GM12878 (cell line): ENCODE data around the gene EFNB2. TPM values are rescaled to one million over a fixed set of nuclear protein-coding genes. Genes with fewer than 3 reads are reported as not detected.

Experiments
- ATAC-seq: fragments of 200-7000 bp; cut with Tn5 transposase; 3 replicates; pipeline ENCODE4 v1.9.1; 2020; ENCODE audit warnings: mild to moderate bottlenecking, moderate library complexity
- BruUV-seq: library from RNA; stranded (reverse); fragments of 400-500 nt; replicated peaks from 2 replicates; lab custom pipeline; 2021; lab: Mats Ljungman, UMichigan
- CTCF ChIA-PET: fragments of 300-600 bp; sonication (Branson Sonifier 250); formaldehyde crosslinking; extraction: SDS; loops from one replicate; lab custom pipeline; 2021; ENCODE audit warnings: inconsistent platforms; lab: Yijun Ruan, JAX
- POLR2A ChIA-PET: fragments of 350-600 bp; formaldehyde crosslinking; extraction: SDS; loops from one replicate; lab custom pipeline; 2021; ENCODE audit warnings: inconsistent platforms; lab: Charles Lee
- RAD21 ChIA-PET: fragments of 300-600 bp; sonication (Branson Sonifier 250); formaldehyde crosslinking; loops from one replicate; lab custom pipeline; 2023; ENCODE audit warnings: antibody characterized with exemption; ENCODE audit not compliant: unreplicated experiment; lab: Charles Lee
- SMC1A ChIA-PET: fragments of 300-600 bp; sonication (Branson Sonifier 250); formaldehyde crosslinking; loops from one replicate; lab custom pipeline; 2023; ENCODE audit not compliant: unreplicated experiment, uncharacterized antibody; lab: Charles Lee
- DNase-seq: peaks from one replicate; pipeline ENCODE4 v3.0.0-alpha.2; 2011; ENCODE audit warnings: low read depth, low spot score
- FAIRE-seq: peaks from 3 replicates; lab custom pipeline; 2011; peaks lifted over from hg19 to GRCh38; lab: Jason Lieb, UNC
- H2AFZ ChIP-seq: 2 replicates; pipeline ENCODE4 v1.6.0; 2011; ENCODE audit warnings: low read depth, low read length, control low read depth; ENCODE audit not compliant: control insufficient read depth
- H3K27ac ChIP-seq: 2 replicates; pipeline ENCODE4 v1.5.1; 2011; ENCODE audit warnings: control low read depth; ENCODE audit not compliant: control insufficient read depth, insufficient read depth
- H3K27me3 ChIP-seq, 2 experiments: replicated peaks in 1 of 2; 2 replicates each; pipeline versions ENCODE4 v1.6.0 to v1.6.1; 2011; ENCODE audit warnings: low read length in 1 of 2; ENCODE audit not compliant: control insufficient read depth in 2 of 2, insufficient read depth in 2 of 2
- H3K36me3 ChIP-seq, 2 experiments: 2 replicates each; pipeline ENCODE4 v1.5.1; 2011; ENCODE audit warnings: low read length in 1 of 2; ENCODE audit not compliant: control insufficient read depth in 2 of 2, insufficient read depth in 2 of 2
- H3K4me1 ChIP-seq: 2 replicates; pipeline ENCODE4 v1.6.1; 2011; ENCODE audit warnings: mild to moderate bottlenecking, low read length, moderate library complexity, mixed read lengths; ENCODE audit not compliant: control insufficient read depth, insufficient read depth
- H3K4me2 ChIP-seq: 2 replicates; pipeline ENCODE4 v1.6.0; 2011; ENCODE audit warnings: control low read depth; ENCODE audit not compliant: control insufficient read depth, insufficient read depth
- H3K4me3 ChIP-seq: fragments of 200-600 bp; sonication (generic); 2 replicates; pipeline ENCODE4 v1.5.1; 2016
- H3K79me2 ChIP-seq: 2 replicates; pipeline ENCODE4 v1.6.0; 2011; ENCODE audit warnings: low read length; ENCODE audit not compliant: control insufficient read depth, insufficient read depth
- H3K9ac ChIP-seq: 2 replicates; pipeline ENCODE4 v1.8.0; 2011; ENCODE audit warnings: low read length, control low read depth, mixed read lengths; ENCODE audit not compliant: control insufficient read depth, insufficient read depth
- H3K9me3 ChIP-seq: replicated peaks from 3 replicates; pipeline ENCODE4 v1.5.1; 2011; ENCODE audit warnings: mild to moderate bottlenecking, low read length; ENCODE audit not compliant: control insufficient read depth, insufficient read depth
- H4K20me1 ChIP-seq: 2 replicates; pipeline ENCODE4 v1.6.0; 2011; ENCODE audit not compliant: control insufficient read depth, insufficient read depth
- ASH2L ChIP-seq: fragments of 300-600, 200-600 bp; sonication (generic); IDR thresholded peaks from 2 replicates; pipeline ENCODE4 v1.6.1; 2017; ENCODE audit warnings: low read depth, mild to moderate bottlenecking, borderline replicate concordance
- MXI1 ChIP-seq: fragments of 150-350 bp; IDR thresholded peaks from 2 replicates; pipeline ENCODE4 v1.6.1; 2011; ENCODE audit warnings: low read depth, mild to moderate bottlenecking, inconsistent platforms, low read length, improper control_type of control experiment
- NR2C1 ChIP-seq: fragments of 450-650 bp; IDR thresholded peaks from 2 replicates; pipeline ENCODE4 v1.6.1; 2017; ENCODE audit warnings: antibody characterized with exemption, mild to moderate bottlenecking, moderate library complexity
- PML ChIP-seq: IDR thresholded peaks from 2 replicates; pipeline ENCODE4 v1.6.1; 2012; ENCODE audit warnings: low read length, inconsistent platforms
- RCOR1 ChIP-seq: conservative IDR thresholded peaks from 2 replicates; pipeline ENCODE4 v1.6.1; 2012; ENCODE audit warnings: low read depth, low read length, improper control_type of control experiment
- RELA ChIP-seq: fragments of 450-650 bp; IDR thresholded peaks from 2 replicates; pipeline ENCODE4 v1.8.0; 2014; ENCODE audit warnings: borderline replicate concordance; ENCODE audit not compliant: partially characterized antibody
- SIX5 ChIP-seq: IDR thresholded peaks from 2 replicates; pipeline ENCODE4 v1.6.1; 2011; ENCODE audit warnings: mild to moderate bottlenecking, low read depth, low read length, moderate library complexity; ENCODE audit not compliant: severe bottlenecking
- SREBF2 ChIP-seq: IDR thresholded peaks from 2 replicates; pipeline ENCODE4 v1.6.1; 2012; ENCODE audit warnings: mild to moderate bottlenecking, low read length
- ZNF384 ChIP-seq: IDR thresholded peaks from 2 replicates; pipeline ENCODE4 v1.6.1; 2012; ENCODE audit warnings: low read depth, mild to moderate bottlenecking, low read length, improper control_type of control experiment, borderline replicate concordance
- whole genome bisulfite sequencing: methylation state at CpG from one replicate; pipeline ENCODE4 v1.1.6; 2016; ENCODE audit warnings: low lambda C conversion rate; ENCODE audit not compliant: insufficient replicate concordance, insufficient coverage; ENCODE audit errors: missing lambda C conversion rate; 5-methylcytosine and 5-hydroxymethylcytosine counted together
- in situ Hi-C: fragments of 300-500 bp; cut with MboI; formaldehyde crosslinking; loops from 9 replicates; pipeline ENCODE4 v1.14.3; 2018; ENCODE audit warnings: mixed read lengths
- intact Hi-C: fragments of 100-400 bp; cut with micrococcal nuclease; formaldehyde crosslinking; loops from one replicate; pipeline ENCODE4 v1.14.2; 2022; ENCODE audit not compliant: unreplicated experiment
- polyA plus RNA-seq, 11 experiments: library from polyadenylated mRNA; depleted of rRNA in 4 of 11; unstranded in 6 of 11; stranded (reverse) in 5 of 11; fragments of >200 nt; fragmentation: Nextera tagmentation in 4 of 11; fragmentation: Illumina TruSeq in 1 of 11; extraction: Ambion mirVana in 4 of 11; extraction: Trizol in 1 of 11; gene quantifications; 1 replicate in 1 of 11; 2 replicates in 10 of 11; pipeline versions ENCODE4 v1.2.1 to v1.2.3, GENCODE V29; 2011 to 2016; ENCODE audit warnings: inconsistent platforms in 2 of 11, missing spikeins in 2 of 11, low read depth in 1 of 11
- total RNA-seq, 4 experiments: library from RNA; depleted of rRNA in 3 of 4; stranded (reverse); fragments of >200 nt in 3 of 4; fragmentation: Illumina TruSeq in 1 of 4; extraction: Trizol in 1 of 4; gene quantifications; 2 replicates each; pipeline versions ENCODE4 v1.2.1 to v1.2.3, GENCODE V29; 2013 to 2021
- TF ChIP-seq, protein P1 (sequence below): IDR thresholded peaks from 2 replicates; pipeline ENCODE4 v1.6.1; 2011; ENCODE audit warnings: borderline replicate concordance, low read depth, mild to moderate bottlenecking, moderate library complexity, low read length; ENCODE audit not compliant: insufficient read depth, poor library complexity, severe bottlenecking
- TF ChIP-seq, protein P2 (sequence below): fragments of 450-650 bp; formaldehyde crosslinking; IDR thresholded peaks from 2 replicates; pipeline ENCODE4 v1.4.0; 2022; ENCODE audit warnings: mild to moderate bottlenecking, moderate library complexity
- TF ChIP-seq, protein P3 (sequence below): IDR thresholded peaks from 2 replicates; pipeline ENCODE4 v1.6.1; 2011; ENCODE audit warnings: mild to moderate bottlenecking, low read depth, low read length, moderate library complexity; ENCODE audit not compliant: insufficient replicate concordance

Gene EFNB2
- total and polyA plus RNA-seq, 10 of the 15 experiments (the other 5 are each of a cell fraction or from before 2014, with no cell fraction given): 0.12 to 1.5 (median 0.31) TPM; not detected in 1

DNA sequence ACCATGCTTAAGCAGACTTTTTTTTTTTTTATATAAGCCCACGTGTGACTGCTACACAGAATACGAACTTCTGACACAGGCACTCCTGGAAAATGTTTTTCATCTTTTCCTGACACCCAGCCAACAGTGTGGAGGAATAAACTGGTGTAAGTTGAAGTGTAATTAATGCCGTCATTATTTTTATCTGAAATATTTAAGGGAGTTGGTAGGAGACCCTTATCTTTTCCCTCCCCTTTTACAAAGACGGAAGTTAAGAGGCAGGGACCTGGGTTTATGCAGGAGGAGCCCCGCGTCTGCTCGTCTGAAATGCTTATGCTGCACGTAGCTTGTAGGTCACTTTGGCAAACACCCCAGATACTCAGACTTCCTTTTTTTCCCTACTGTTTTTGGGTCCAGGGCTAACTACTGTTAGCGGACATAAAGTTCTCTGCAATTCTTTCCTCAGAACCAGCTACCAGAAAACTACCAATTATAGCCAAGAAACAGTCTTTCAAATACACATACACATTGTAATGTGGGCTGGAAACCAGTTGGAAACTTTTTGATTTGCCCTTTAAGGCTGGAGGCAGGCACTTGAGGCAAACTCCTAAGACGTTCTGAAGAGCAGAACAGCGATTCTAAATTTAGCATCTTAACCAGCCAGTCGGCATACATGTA lies 50.8 kb downstream of the EFNB2 start:
- H3K4me1 ChIP-seq: no peaks in the 10 kb centered on the region
- 6% methylated on average over 12 of the region's 12 CpGs for WGBS
- no peaks in the 10 kb centered on the region for H3K36me3 ChIP-seq
- no peak overlapping the region for H3K27ac ChIP-seq
- peaks cover 0 to 3% of the 10 kb centered on the region in 2 experiments; a peak in 1 of 4 replicates for H3K27me3 ChIP-seq
- H3K79me2 ChIP-seq: no peaks in the 10 kb centered on the region
- in situ Hi-C loops (no loop called here), intact Hi-C loops (no loop called here)
- H2AFZ ChIP-seq: no peak overlapping the region
- no peak for TF ChIP-seq RCOR1
- TF ChIP-seq RELA: no peak
- TF ChIP-seq SREBF2: no peak
- TF ChIP-seq, protein P1, sequence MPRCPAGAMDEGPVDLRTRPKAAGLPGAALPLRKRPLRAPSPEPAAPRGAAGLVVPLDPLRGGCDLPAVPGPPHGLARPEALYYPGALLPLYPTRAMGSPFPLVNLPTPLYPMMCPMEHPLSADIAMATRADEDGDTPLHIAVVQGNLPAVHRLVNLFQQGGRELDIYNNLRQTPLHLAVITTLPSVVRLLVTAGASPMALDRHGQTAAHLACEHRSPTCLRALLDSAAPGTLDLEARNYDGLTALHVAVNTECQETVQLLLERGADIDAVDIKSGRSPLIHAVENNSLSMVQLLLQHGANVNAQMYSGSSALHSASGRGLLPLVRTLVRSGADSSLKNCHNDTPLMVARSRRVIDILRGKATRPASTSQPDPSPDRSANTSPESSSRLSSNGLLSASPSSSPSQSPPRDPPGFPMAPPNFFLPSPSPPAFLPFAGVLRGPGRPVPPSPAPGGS: no peak
- no peak for TF ChIP-seq MXI1
- TF ChIP-seq PML: no peak
- TF ChIP-seq ZNF384: no peak
- no peak for TF ChIP-seq ASH2L
- TF ChIP-seq, protein P2, sequence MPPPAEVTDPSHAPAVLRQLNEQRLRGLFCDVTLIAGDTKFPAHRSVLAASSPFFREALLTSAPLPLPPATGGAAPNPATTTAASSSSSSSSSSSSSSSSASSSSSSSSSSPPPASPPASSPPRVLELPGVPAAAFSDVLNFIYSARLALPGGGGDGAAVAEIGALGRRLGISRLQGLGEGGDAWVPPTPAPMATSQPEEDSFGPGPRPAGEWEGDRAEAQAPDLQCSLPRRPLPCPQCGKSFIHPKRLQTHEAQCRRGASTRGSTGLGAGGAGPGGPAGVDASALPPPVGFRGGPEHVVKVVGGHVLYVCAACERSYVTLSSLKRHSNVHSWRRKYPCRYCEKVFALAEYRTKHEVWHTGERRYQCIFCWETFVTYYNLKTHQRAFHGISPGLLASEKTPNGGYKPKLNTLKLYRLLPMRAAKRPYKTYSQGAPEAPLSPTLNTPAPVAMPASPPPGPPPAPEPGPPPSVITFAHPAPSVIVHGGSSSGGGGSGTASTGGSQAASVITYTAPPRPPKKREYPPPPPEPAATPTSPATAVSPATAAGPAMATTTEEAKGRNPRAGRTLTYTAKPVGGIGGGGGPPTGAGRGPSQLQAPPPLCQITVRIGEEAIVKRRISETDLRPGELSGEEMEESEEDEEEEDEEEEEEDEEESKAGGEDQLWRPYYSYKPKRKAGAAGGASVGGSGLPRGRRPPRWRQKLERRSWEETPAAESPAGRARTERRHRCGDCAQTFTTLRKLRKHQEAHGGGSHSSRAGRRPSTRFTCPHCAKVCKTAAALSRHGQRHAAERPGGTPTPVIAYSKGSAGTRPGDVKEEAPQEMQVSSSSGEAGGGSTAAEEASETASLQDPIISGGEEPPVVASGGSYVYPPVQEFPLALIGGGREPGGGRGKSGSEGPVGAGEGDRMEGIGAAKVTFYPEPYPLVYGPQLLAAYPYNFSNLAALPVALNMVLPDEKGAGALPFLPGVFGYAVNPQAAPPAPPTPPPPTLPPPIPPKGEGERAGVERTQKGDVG (CRISPR knock-in tag): no peak
- TF ChIP-seq SIX5: no peak
- TF ChIP-seq NR2C1: no peak
- TF ChIP-seq, protein P3, sequence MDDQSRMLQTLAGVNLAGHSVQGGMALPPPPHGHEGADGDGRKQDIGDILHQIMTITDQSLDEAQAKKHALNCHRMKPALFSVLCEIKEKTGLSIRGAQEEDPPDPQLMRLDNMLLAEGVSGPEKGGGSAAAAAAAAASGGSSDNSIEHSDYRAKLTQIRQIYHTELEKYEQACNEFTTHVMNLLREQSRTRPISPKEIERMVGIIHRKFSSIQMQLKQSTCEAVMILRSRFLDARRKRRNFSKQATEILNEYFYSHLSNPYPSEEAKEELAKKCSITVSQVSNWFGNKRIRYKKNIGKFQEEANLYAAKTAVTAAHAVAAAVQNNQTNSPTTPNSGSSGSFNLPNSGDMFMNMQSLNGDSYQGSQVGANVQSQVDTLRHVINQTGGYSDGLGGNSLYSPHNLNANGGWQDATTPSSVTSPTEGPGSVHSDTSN: no peak
- no peaks in the 10 kb centered on the region for H4K20me1 ChIP-seq
- no peak overlapping the region for H3K4me2 ChIP-seq
- ChIA-PET RAD21 (no interaction called here), POLR2A (no interaction called here), CTCF (interaction anchor here (1.3 kb wide), 1 partner anchor 9 kb away, joined by 4 read pairs; no protein-coding TSS in a partner anchor), SMC1A (interaction anchor here (1.9 kb wide), 1 partner anchor 9 kb away, joined by 6 read pairs; no protein-coding TSS in a partner anchor)
- FAIRE-seq (no peak), DNase-seq (no peak), ATAC-seq (no peak)
- no peak overlapping the region for H3K9ac ChIP-seq
- H3K4me3 ChIP-seq: no peak overlapping the region
- no peaks in the 10 kb centered on the region for H3K9me3 ChIP-seq
- no TSS peak for BruUV-seq
